Esophagus squamous epithelium (tissue), 5 donors: Measurements from ENCODE around the gene ARHGAP32. TPM values are rescaled to one million over a fixed set of nuclear protein-coding genes. Genes with fewer than 3 reads are reported as not detected.

Experiments
- DNase-seq: peaks from one replicate; lab custom pipeline; 2025; lab: John Stamatoyannopoulos, UW
- H3K27ac ChIP-seq, 4 donors: fragments of 200-600 bp; sonication (generic); one replicate each; pipeline ENCODE4 v1.5.1; 2016 to 2019; ENCODE audit warnings: mild to moderate bottlenecking in 1 of 4
- H3K27me3 ChIP-seq, 4 donors: fragments of 200-600 bp; sonication (generic); 1 replicate in 3 of 4; 2 replicates in 1 of 4; pipeline versions ENCODE4 v1.5.1 to v1.6.0; 2017 to 2021; ENCODE audit warnings: antibody characterized with exemption in 1 of 4
- H3K36me3 ChIP-seq, 3 donors: fragments of 200-600 bp; sonication (generic); one replicate each; pipeline ENCODE4 v1.5.1; 2016 to 2019
- H3K4me1 ChIP-seq, 3 donors: fragments of 200-600 bp; sonication (generic); one replicate each; pipeline ENCODE4 v1.5.1; 2017 to 2019
- H3K4me3 ChIP-seq, 4 donors: fragments of 200-600 bp; sonication (generic); 1 replicate in 3 of 4; 2 replicates in 1 of 4; pipeline ENCODE4 v1.5.1; 2016 to 2019; ENCODE audit warnings: mild to moderate bottlenecking in 2 of 4, moderate library complexity in 1 of 4
- H3K9me3 ChIP-seq, 3 donors: fragments of 200-600 bp; sonication (generic); one replicate each; pipeline ENCODE4 v1.5.1; 2016 to 2019
- POLR2A ChIP-seq, 4 donors: fragments of 450-650 bp; IDR thresholded peaks; one replicate each; pipeline ENCODE4 v1.6.1; 2017; ENCODE audit warnings: antibody characterized with exemption in 4 of 4, mild to moderate bottlenecking in 4 of 4, moderate library complexity in 3 of 4
- WGBS, 2 donors: methylation state at CpG; one replicate each; pipeline ENCODE4 v1.1.5; 2018; 5-methylcytosine and 5-hydroxymethylcytosine counted together
- intact Hi-C: fragments of 100-400 bp; cut with DNase I; formaldehyde crosslinking; loops from one replicate; pipeline ENCODE4 v1.15.0; 2022
- total RNA-seq, 4 donors: library from RNA; depleted of rRNA; stranded (reverse); fragments of >200 nt; gene quantifications; one replicate each; pipeline ENCODE4 v1.1.0, GENCODE V29; 2016
- TF ChIP-seq, protein P1 (sequence below), 6 experiments: fragments of 450-650 bp in 4 of 6; fragments of 200-600 bp in 2 of 6; sonication (generic) in 2 of 6; IDR thresholded peaks; one replicate each; pipeline ENCODE4 v1.5.1; 2016 to 2019; ENCODE audit warnings: antibody characterized with exemption in 6 of 6, mild to moderate bottlenecking in 4 of 6, moderate library complexity in 4 of 6
- donor health status: DM: yes; HTN: yes; CAD: no.

ARHGAP32 gene
- total RNA-seq, 4 donors from 2014 or later, result 33.5 to 73.6 (median 61.0) TPM

- H3K36me3 ChIP-seq, result peaks cover 0 to 12% (median 0%) of the 10 kb centered on the region in 3 donors
- no peak overlapping the region for H3K27ac ChIP-seq
- intact Hi-C loops, result no loop called here
- H3K27me3 ChIP-seq, result no peaks in the 10 kb centered on the region
- no peak for DNase-seq
- H3K9me3 ChIP-seq, result peaks cover 0 to 11% (median 7%) of the 10 kb centered on the region in 3 donors
- H3K4me1 ChIP-seq, result no peaks in the 10 kb centered on the region
- no peak overlapping the region for H3K4me3 ChIP-seq
- 75% methylated on average over 7 of the region's 7 CpGs for WGBS, 2 donors
- no peak for TF ChIP-seq POLR2A (IDR thresholded peaks at IDR 0.05)
- TF ChIP-seq, protein P1, sequence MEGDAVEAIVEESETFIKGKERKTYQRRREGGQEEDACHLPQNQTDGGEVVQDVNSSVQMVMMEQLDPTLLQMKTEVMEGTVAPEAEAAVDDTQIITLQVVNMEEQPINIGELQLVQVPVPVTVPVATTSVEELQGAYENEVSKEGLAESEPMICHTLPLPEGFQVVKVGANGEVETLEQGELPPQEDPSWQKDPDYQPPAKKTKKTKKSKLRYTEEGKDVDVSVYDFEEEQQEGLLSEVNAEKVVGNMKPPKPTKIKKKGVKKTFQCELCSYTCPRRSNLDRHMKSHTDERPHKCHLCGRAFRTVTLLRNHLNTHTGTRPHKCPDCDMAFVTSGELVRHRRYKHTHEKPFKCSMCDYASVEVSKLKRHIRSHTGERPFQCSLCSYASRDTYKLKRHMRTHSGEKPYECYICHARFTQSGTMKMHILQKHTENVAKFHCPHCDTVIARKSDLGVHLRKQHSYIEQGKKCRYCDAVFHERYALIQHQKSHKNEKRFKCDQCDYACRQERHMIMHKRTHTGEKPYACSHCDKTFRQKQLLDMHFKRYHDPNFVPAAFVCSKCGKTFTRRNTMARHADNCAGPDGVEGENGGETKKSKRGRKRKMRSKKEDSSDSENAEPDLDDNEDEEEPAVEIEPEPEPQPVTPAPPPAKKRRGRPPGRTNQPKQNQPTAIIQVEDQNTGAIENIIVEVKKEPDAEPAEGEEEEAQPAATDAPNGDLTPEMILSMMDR (IDR thresholded peaks at IDR 0.05), result no peak
These were observed 116.4 kb downstream of the ARHGAP32 start for GRCh38 chr11:129075757-129076156.

DNA sequence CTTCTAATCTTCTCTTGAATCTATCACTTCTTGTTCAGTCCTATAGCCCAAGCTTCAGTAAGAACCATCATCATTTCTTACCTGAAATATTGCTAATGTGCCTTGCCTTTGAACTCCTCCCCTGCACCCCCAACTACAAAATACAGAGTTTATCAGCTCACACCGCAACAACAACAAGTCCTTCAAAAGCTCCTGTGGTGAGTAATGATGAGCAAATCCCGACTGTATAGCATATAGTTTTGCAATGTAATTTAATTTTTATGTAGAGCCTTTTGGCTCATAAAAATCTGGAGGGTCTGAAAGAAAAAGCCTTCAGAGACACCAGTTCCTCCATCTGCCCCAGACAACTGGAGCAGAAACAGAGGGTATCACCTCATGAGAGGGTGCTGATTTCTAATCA, 124.7 kb downstream of the ARHGAP32 start:
- 70 to 75% methylated on average over 2 of the region's 2 CpGs for WGBS, 2 donors
- Histone ChIP-seq H3K27ac (no peak overlapping the region), H3K9me3 (no peaks in the 10 kb centered on the region)

GRCh38 chr11:129066229-129066628, 125.9 kb downstream of the ARHGAP32 start:
- Histone ChIP-seq H3K4me3 (no peak overlapping the region), H3K9me3 (no peaks in the 10 kb centered on the region), H3K4me1 (no peaks in the 10 kb centered on the region), H3K27me3 (no peaks in the 10 kb centered on the region), H3K36me3 (peaks cover 0 to 52% (median 4%) of the 10 kb centered on the region in 3 donors), H3K27ac (no peak overlapping the region)
- intact Hi-C loops, result no loop called here
- no peak for DNase-seq
- no peak for TF ChIP-seq POLR2A (IDR thresholded peaks at IDR 0.05)
- TF ChIP-seq, protein P1 (IDR thresholded peaks at IDR 0.05), result no peak
- 65 to 67% methylated on average over 1 of the region's 1 CpG for WGBS, 2 donors

More for the DNA sequence above, 124.7 kb downstream of the ARHGAP32 start:
- Histone ChIP-seq H3K4me1 (no peaks in the 10 kb centered on the region), H3K36me3 (peaks cover 0 to 47% (median 4%) of the 10 kb centered on the region in 3 donors), H3K4me3 (no peak overlapping the region), H3K27me3 (no peaks in the 10 kb centered on the region)
- intact Hi-C loops, result no loop called here
- no peak for TF ChIP-seq POLR2A (IDR thresholded peaks at IDR 0.05)
- TF ChIP-seq, protein P1 (IDR thresholded peaks at IDR 0.05), result no peak
- no peak for DNase-seq

- Histone ChIP-seq H3K4me1 (no peaks in the 10 kb centered on the region), H3K36me3 (peaks cover 0 to 73% (median 4%) of the 10 kb centered on the region in 3 donors), H3K9me3 (no peaks in the 10 kb centered on the region), H3K4me3 (no peak overlapping the region), H3K27ac (no peak overlapping the region), H3K27me3 (no peaks in the 10 kb centered on the region)
- DNase-seq, result no peak
- intact Hi-C loops, result no loop called here
- TF ChIP-seq, protein P1 (IDR thresholded peaks at IDR 0.05), result no peak
- TF ChIP-seq POLR2A (IDR thresholded peaks at IDR 0.05), result no peak
These were observed 129.0 kb downstream of the ARHGAP32 start for GRCh38 chr11:129063118-129063517.

DNA sequence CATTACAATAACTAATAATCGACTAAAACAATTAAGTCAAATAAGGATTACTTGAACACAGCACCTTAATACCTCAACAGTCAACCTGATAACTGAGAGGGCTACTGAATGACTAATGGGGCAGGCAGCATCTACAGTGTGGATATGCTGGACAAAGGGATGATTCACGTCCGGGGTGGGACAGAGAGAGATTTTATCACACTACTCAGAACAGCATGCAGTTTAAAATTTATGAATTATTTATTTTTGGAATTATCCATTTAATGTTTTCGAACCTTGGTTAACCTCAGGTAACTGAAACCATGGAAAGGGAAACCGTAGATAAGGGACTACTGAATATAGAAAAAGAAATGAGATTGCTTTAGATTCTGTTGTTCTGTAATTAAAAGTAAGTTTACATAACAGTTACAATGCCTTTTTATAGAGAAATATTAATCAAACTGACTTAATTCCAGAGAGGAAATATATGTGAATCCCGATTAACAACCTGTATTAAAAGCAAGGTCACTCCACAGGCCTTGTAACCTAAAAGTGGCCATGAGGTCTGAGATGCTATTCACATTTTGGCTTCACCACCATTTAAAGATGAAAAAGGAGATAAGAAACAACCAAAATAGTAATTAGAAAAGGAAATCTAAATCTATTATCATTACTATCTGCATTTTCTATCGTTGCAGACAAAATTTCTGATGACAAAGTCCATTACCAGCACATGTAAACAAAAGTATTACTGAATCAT, 130.5 kb downstream of the ARHGAP32 start:
- Histone ChIP-seq H3K4me1 (no peaks in the 10 kb centered on the region), H3K27ac (no peak overlapping the region), H3K36me3 (peaks cover 0 to 80% (median 4%) of the 10 kb centered on the region in 3 donors), H3K9me3 (no peaks in the 10 kb centered on the region), H3K4me3 (no peak overlapping the region), H3K27me3 (no peaks in the 10 kb centered on the region)
- WGBS, 2 donors, result 77 to 85% methylated on average over 7 of the region's 7 CpGs
- intact Hi-C loops, result no loop called here
- no peak for TF ChIP-seq POLR2A (IDR thresholded peaks at IDR 0.05)
- TF ChIP-seq, protein P1 (IDR thresholded peaks at IDR 0.05), result no peak
- no peak for DNase-seq
